DMS 273 (cell line): ENCODE results near the gene TRMT112.

Experiments used
- DNase-seq: peaks from one replicate; lab custom pipeline; 2025; ENCODE audit not compliant: unreplicated experiment; lab: John Stamatoyannopoulos, UW

Gene TRMT112

GRCh38 chr11:64294774-64295173 is 22.6 kb downstream of the TRMT112 start:
- no peak for DNase-seq

- no peak for DNase-seq
Observed at GRCh38 chr11:64292460-64293254, 24.7 kb downstream of the TRMT112 start.

GRCh38 chr11:64291752-64292459 is 25.5 kb downstream of the TRMT112 start:
- DNase-seq = no peak

GRCh38 chr11:64291262-64291751 is 26.1 kb downstream of the TRMT112 start, which contains the start of gene KCNK4:
Gene KCNK4, plus strand, starts transcription at chr11:64291302. Its CDS starts 1,717 bp downstream, at chr11:64293019.
- no peak for DNase-seq

- DNase-seq = no peak
Observed at GRCh38 chr11:64290352-64291261, 26.8 kb downstream of the TRMT112 start.

GRCh38 chr11:64289002-64289564 is 28.3 kb downstream of the TRMT112 start:
- no peak for DNase-seq

- no peak for DNase-seq
Observed at GRCh38 chr11:64288353-64288750, 29.0 kb downstream of the TRMT112 start.

GRCh38 chr11:64287676-64288352 is 29.5 kb downstream of the TRMT112 start:
- no peak for DNase-seq

GRCh38 chr11:64286801-64287159 is 30.6 kb downstream of the TRMT112 start:
- no peak for DNase-seq

- DNase-seq = peak; percentile 78
Observed at GRCh38 chr11:64285885-64286800, 31.2 kb downstream of the TRMT112 start.

GRCh38 chr11:64284962-64285884 is 32.1 kb downstream of the TRMT112 start, which contains the start of gene GPR137:
Gene GPR137, plus strand, starts transcription at chr11:64285848. Its CDS starts 677 bp downstream, at chr11:64286525.
- DNase-seq = peak; percentile 86

GRCh38 chr11:64284048-64284961 is 33.1 kb downstream of the TRMT112 start, which contains the start of gene BAD:
Gene BAD, minus strand, starts transcription at chr11:64284665. Its CDS starts 297 bp downstream, at chr11:64284368.
- DNase-seq = peak; percentile 96

- DNase-seq = no peak
Observed at GRCh38 chr11:64283092-64283491, 34.3 kb downstream of the TRMT112 start.

GRCh38 chr11:64281957-64282770 is 35.2 kb downstream of the TRMT112 start:
- no peak for DNase-seq

- no peak for DNase-seq
Observed at GRCh38 chr11:64278576-64279190, 38.7 kb downstream of the TRMT112 start.
